Fibroblast of the conjunctiva (primary cell): Measurements from ENCODE around the gene GNB2.
A peak's percentile ranks its signal among the peaks of the same experiment; 100 is the strongest.
"Not testable (repeated sequence)": the region's sequence is repeated elsewhere in the genome, so short reads cannot be mapped to it uniquely, and the experiment has no call there.

Source experiments
- DNase-seq: peaks from one replicate; pipeline ENCODE4 v3.0.0-alpha.2; 2010; ENCODE audit warnings: low read depth

GNB2 gene

GRCh38 chr7:100696123-100696521 lies 22.6 kb downstream of the GNB2 start:
- DNase-seq, result no peak

GRCh38 chr7:100699018-100699417 lies 25.5 kb downstream of the GNB2 start:
- DNase-seq, result no peak

DNA sequence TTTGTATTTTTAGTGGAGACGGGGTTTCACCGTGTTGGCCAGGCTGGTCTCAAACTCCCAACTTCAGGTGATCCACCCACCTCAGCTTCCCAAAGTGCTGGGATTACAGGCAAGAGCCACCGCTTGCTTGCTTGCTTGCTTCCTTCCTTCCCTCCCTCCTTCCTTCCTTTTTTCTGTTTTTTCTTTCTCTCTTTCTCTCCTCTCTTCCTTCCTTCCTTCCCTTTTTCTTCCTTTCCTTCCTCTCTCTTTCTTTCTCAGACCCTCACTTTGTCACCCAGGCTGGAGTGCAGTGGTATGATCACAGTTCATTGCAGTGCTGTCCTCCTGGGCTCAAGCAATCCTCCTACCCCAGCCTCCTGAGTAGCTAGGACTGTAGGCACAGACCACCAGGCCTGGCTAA lies 27.5 kb downstream of the GNB2 start:
- not testable (repeated sequence) for DNase-seq

DNA sequence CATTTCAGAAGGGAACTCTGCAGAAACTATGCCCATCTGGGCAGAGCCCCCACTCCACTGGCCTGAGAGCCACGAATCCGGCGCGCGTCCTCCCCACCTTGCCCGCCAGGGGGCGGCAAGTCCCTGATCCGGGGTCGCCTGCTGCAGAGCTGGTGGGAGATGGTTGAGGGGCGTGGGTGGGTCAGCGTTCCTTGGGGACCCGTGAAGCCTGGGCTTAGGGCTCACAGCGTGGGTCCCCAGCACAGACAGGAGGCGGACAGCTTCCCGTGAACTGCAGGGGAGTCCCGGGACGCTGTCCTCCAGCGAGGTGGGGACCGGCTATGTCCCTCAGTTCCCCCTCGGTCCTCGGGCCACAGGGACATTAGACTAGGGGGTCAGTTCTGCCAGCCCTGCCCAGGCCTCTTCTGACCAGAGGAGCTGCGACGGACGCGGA lies 31.8 kb downstream of the GNB2 start:
- DNase-seq, result peak; percentile 33

- DNase-seq, result peak; percentile 97
Measured at GRCh38 chr7:100705753-100706671, 32.5 kb downstream of the GNB2 start, which contains the start of gene POP7. Gene POP7 (plus strand): TSS chr7:100706121. CDS start chr7:100706831, 710 bp downstream.

DNA sequence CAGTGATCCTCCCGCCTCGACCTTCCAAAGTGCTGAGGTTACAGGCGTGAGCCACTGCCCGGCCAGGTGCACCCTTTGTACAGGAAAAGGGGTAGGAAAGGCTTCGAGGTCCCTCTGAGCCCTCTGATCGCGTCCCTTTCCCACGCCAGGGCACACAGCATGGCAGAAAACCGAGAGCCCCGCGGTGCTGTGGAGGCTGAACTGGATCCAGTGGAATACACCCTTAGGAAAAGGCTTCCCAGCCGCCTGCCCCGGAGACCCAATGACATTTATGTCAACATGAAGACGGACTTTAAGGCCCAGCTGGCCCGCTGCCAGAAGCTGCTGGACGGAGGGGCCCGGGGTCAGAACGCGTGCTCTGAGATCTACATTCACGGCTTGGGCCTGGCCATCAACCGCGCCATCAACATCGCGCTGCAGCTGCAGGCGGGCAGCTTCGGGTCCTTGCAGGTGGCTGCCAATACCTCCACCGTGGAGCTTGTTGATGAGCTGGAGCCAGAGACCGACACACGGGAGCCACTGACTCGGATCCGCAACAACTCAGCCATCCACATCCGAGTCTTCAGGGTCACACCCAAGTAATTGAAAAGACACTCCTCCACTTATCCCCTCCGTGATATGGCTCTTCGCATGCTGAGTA lies 33.3 kb downstream of the GNB2 start:
- no peak for DNase-seq

DNA sequence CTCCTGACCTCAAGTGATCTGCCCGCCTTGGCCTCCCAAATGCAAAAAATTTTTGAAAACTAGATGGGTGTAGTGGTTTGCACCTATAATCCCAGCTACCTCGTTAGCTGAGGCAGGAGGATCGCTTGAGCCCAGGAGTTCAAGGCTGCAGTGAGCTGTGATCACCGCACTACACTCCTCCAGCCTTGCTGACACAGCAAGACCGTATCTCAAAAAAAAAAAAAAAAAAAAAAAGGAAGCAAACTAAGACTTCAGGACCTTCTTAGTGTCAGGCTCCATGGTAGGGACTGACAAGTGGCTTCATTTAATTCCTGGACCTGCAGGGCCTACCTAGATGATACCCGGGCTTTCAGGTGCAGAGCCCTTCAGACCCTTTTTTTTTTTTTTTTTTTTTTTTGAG lies 34.9 kb downstream of the GNB2 start:
- no peak for DNase-seq

DNA sequence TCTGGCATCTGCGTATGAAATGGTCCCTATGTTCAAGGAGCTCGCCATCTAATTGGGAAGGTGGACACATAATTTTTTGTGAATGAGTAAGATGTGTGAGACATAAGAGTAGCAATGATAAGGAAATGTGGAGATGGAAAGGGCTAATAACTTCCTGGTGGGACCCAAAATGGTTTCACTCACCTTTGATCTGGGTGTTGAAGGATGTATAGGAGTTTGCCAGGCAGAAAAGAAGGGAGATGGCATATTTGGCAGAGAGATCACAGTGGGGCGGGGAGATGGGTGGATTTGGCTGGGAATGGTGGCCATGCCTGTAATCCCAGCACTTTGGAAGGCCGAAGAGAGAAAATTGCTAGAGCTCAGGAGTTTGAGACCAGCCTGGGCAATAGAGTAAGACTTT lies 36.9 kb downstream of the GNB2 start:
- no peak for DNase-seq

DNA sequence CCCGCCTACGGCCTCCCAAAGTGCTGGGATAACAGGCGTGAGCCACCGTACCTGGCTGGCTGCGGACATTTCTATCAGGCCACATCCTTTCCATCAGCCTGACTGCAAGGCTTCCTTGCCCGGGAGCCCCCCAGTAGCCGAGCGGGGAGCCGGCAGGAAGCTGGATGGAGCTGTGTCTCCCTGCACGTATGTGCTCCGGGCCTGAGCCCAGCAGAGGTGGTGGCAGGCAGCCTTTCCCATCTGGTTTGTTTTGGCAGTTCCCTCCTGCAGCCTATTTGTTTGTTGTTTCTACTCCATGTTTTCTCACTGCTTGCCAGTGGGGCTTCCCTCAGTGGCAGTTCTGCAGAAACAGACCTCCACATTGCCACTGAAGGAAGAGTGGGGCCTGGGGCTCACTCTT lies 37.8 kb downstream of the GNB2 start:
- no peak for DNase-seq

- no peak for DNase-seq
Measured at GRCh38 chr7:100714725-100715124, 41.2 kb downstream of the GNB2 start.

- not testable (repeated sequence) for DNase-seq
Measured at GRCh38 chr7:100717073-100717472, 43.5 kb downstream of the GNB2 start.

DNA sequence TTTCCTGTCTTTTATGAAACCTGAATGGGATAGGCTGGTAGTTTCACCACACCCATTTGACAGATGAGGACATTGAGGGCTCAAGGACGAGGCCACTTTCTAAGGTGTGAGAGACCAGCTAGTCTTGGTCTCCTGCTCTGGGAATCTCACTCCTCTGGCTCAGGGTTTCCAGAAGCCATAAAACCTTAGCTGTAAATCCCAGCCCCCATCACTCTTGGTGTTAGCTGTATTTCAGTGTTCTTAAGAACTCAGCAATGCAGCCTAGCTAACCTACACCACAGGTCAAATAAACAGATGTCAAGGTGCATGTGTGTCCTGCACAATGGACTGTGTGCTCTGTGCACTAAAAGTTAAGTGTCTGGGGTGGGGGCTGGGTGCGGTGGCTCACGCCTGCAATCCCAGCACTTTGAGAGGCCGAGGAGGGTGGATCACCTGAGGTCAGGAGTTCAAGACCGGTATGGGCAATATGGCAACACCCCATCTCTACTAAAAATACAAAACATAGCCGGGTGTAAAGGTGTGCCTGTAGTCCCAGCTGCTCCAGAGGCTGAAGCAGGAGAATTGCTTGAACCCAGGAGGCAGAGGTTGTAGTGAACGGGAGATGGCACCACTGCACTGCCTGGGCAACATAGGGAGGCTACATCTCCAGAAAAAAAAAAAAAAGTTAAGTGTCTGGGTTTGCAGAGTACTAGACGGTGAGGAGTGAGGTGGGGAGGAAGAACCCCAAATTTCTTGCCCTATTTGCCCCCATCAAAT lies 46.2 kb downstream of the GNB2 start:
- DNase-seq, result peak; percentile 37

DNA sequence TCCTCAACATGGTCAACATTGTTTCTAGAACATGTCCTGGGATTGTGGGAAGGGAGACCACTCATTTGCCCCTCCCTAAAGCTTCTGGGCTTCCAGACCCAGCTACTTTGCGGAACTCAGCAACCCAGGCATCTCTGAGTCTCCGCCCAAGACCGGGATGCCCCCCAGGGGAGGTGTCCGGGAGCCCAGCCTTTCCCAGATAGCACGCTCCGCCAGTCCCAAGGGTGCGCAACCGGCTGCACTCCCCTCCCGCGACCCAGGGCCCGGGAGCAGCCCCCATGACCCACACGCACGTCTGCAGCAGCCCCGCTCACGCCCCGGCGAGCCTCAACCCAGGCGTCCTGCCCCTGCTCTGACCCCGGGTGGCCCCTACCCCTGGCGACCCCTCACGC lies 46.7 kb downstream of the GNB2 start, which contains the start of gene EPO:
Gene EPO (plus strand): TSS at position 190 of the 392 bp plus-strand sequence. CDS start 513 bp downstream, outside the sequence.
- no peak for DNase-seq

DNA sequence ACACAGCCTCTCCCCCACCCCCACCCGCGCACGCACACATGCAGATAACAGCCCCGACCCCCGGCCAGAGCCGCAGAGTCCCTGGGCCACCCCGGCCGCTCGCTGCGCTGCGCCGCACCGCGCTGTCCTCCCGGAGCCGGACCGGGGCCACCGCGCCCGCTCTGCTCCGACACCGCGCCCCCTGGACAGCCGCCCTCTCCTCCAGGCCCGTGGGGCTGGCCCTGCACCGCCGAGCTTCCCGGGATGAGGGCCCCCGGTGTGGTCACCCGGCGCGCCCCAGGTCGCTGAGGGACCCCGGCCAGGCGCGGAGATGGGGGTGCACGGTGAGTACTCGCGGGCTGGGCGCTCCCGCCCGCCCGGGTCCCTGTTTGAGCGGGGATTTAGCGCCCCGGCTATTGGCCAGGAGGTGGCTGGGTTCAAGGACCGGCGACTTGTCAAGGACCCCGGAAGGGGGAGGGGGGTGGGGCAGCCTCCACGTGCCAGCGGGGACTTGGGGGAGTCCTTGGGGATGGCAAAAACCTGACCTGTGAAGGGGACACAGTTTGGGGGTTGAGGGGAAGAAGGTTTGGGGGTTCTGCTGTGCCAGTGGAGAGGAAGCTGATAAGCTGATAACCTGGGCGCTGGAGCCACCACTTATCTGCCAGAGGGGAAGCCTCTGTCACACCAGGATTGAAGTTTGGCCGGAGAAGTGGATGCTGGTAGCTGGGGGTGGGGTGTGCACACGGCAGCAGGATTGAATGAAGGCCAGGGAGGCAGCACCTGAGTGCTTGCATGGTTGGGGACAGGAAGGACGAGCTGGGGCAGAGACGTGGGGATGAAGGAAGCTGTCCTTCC lies 47.3 kb downstream of the GNB2 start:
- DNase-seq, result no peak

- DNase-seq, result no peak
Measured at GRCh38 chr7:100721505-100721812, 47.9 kb downstream of the GNB2 start.

- DNase-seq, result no peak
Measured at GRCh38 chr7:100722480-100723212, 49.1 kb downstream of the GNB2 start.

GRCh38 chr7:100723732-100724275 lies 50.3 kb downstream of the GNB2 start:
- no peak for DNase-seq

GRCh38 chr7:100724364-100724763 lies 50.8 kb downstream of the GNB2 start:
- DNase-seq, result not testable (repeated sequence)

DNA sequence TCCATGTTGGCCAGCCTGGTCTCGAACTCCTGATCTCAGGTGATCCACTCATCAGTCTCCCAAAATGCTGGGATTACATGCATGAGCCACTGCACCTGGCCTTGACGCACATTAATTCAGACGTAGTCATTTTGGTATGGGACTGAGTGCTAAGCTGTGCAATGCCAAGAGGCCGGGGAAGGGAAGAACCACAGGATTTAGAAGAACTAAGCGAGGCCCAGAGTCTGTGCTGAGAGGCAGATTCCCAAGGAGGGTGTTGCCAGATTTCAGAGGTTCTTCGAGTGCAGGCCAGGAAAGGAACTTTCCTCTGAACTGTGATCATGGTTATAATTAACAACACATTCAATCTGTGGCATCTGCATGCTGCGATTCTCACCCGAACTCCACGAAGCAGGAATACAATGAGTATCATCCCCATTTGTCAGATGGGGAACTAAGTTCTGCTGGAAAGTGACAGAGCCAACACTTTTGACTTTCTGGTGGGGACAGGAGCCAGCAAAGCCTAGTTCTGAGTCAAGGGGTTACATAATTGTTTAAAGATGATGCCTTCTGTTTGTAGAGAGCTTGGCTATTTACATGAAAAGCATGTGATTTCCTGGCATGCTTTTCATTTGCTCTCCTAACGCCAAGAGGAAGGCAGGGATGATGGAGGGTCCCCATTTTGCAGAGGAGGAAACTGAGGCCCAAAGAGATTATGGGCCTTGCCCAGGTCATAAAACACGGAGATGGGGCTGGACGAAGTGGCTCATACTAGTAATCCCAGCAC lies 53.6 kb downstream of the GNB2 start:
- DNase-seq, result peak; percentile 77

- no peak for DNase-seq
Measured at GRCh38 chr7:100728196-100728595, 54.7 kb downstream of the GNB2 start.
